ENCODE results near the gene LSM12. TPM values are rescaled to one million over a fixed set of nuclear protein-coding genes. Genes with fewer than 3 reads are reported as not detected.
"Not testable (repeated sequence)": the region's sequence is repeated elsewhere in the genome, so short reads cannot be mapped to it uniquely, and the experiment has no call there.

Gene LSM12
- total RNA-seq, 1 experiment from 2014 or later = 85.5 TPM

- Mint-ChIP-seq H3K27ac (ENCODE audit: unreplicated experiment) (no peak overlapping the region), H3K9me3 (ENCODE audit: unreplicated experiment) (no peaks in the 10 kb centered on the region), H3K4me3 (ENCODE audit: unreplicated experiment) (no peak overlapping the region), H3K4me1 (ENCODE audit: low read depth, unreplicated experiment) (no peaks in the 10 kb centered on the region), H3K27me3 (ENCODE audit: insufficient read depth, unreplicated experiment) (no peaks in the 10 kb centered on the region), H3K36me3 (ENCODE audit: insufficient read depth, unreplicated experiment) (peaks cover 4% of the 10 kb centered on the region)
- no peak for DNase-seq
- 0 out of 2 replicates have a peak, but pooled peaks cover 2% of the 10 kb centered on the region for H3K36me3 ChIP-seq (ENCODE audit: control insufficient read depth, insufficient read depth, low read length)
- no peaks in the 10 kb centered on the region for H3K9me3 ChIP-seq
- no TSS peak for BruUV-seq (replicated peaks)
- TF ChIP-seq, protein P1, sequence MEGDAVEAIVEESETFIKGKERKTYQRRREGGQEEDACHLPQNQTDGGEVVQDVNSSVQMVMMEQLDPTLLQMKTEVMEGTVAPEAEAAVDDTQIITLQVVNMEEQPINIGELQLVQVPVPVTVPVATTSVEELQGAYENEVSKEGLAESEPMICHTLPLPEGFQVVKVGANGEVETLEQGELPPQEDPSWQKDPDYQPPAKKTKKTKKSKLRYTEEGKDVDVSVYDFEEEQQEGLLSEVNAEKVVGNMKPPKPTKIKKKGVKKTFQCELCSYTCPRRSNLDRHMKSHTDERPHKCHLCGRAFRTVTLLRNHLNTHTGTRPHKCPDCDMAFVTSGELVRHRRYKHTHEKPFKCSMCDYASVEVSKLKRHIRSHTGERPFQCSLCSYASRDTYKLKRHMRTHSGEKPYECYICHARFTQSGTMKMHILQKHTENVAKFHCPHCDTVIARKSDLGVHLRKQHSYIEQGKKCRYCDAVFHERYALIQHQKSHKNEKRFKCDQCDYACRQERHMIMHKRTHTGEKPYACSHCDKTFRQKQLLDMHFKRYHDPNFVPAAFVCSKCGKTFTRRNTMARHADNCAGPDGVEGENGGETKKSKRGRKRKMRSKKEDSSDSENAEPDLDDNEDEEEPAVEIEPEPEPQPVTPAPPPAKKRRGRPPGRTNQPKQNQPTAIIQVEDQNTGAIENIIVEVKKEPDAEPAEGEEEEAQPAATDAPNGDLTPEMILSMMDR (IDR thresholded peaks at IDR 0.05; ENCODE audit: insufficient read depth in 1 of 2, low read depth in 1 of 2, low read length in 1 of 2, severe bottlenecking in 1 of 2, unreplicated experiment in 1 of 2) = no peak
- intact Hi-C loops (cut with micrococcal nuclease; ENCODE audit: unreplicated experiment) = no loop called here
- CTCF ChIA-PET = no interaction called here
- no peak overlapping the region for H3K4me3 ChIP-seq (ENCODE audit: low read depth, low read length)
- H3K4me1 ChIP-seq = no peaks in the 10 kb centered on the region
- POLR2A ChIA-PET = no interaction called here
- no peaks in the 10 kb centered on the region for H3K27me3 ChIP-seq (replicated peaks; ENCODE audit: control insufficient read depth, insufficient read depth, low read length)
These were observed 44.2 kb downstream of the LSM12 start for GRCh38 chr17:44022246-44022645.

DNA sequence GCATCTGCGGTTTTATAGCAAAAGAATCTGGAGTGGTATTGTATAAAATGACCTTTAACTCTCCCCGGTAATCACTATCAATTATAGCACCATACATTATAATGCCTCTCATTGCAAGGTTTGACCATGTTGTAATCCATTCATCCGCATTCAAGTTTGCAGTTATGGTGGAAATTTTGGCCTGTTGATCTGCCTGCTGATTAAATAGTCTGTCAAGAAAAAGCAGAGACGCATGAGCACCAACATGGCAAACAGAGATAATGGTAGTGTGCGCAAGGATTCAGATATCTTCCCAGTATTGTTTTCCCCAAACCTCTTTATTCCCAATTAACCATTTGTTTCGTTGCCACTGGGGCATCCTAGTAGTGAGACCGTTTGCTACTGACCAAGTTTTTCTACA is 45.2 kb downstream of the LSM12 start:
- intact Hi-C loops (cut with micrococcal nuclease; ENCODE audit: unreplicated experiment); H3K36me3 ChIP-seq (ENCODE audit: control insufficient read depth, insufficient read depth, low read length); H3K36me3 Mint-ChIP-seq (ENCODE audit: insufficient read depth, unreplicated experiment); CTCF ChIA-PET; H3K4me3 ChIP-seq (ENCODE audit: low read depth, low read length); POLR2A ChIA-PET; H3K4me1 Mint-ChIP-seq (ENCODE audit: low read depth, unreplicated experiment); H3K27ac Mint-ChIP-seq (ENCODE audit: unreplicated experiment); DNase-seq; H3K27me3 ChIP-seq (replicated peaks; ENCODE audit: control insufficient read depth, insufficient read depth, low read length); H3K27me3 Mint-ChIP-seq (ENCODE audit: insufficient read depth, unreplicated experiment); H3K9me3 ChIP-seq; H3K9me3 Mint-ChIP-seq (ENCODE audit: unreplicated experiment); BruUV-seq (replicated peaks); H3K4me1 ChIP-seq; H3K4me3 Mint-ChIP-seq (ENCODE audit: unreplicated experiment): not testable (repeated sequence)

DNA sequence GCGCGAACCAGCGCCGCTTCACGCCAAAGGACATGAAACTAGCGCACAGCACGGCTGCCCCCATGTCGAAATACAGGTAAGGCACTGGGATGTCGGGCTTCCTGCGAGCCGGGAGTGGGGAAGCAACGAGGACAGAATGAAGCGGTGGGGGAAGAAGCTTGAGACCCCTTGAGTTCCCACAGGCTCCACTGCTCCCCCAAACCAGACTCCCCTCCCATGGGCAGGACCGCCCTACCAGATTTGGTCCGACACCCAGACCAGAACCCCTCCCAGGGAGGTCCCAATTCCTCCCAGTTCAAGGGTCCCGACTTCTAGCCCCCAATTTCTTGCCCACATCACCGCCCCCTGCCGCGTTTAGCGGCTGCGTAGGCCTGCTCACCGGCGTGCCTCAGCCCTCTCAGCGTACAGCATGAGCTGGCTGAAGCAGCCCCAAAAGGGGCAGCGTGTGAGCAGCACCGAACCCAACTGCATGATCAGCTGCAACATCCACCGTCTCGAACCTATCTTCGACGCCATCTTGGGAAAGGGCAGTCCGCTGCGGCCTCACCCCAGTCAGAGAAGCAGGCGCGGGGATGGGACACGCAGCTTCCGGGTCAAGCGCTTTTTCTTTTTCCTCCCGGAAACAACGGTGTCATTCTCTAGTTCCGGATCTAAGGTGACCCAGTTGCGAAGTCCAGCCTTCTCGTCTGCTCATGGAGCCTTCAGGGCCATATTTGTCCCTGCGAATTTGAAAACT is 51.9 kb downstream of the LSM12 start, which contains the start of gene TMEM101:
Gene TMEM101, minus strand, starts transcription at position 527 of the 736 bp plus-strand sequence. Its CDS starts 11 bp downstream, at position 516.
- BruUV-seq (replicated peaks) = TSS peak; percentile 37
- CTCF ChIA-PET = interaction anchor here (0.6 to 0.8 kb wide), 2 partner anchors 8 to 154 kb away, joined by 3 read pairs; no protein-coding TSS in a partner anchor
- H3K27me3 Mint-ChIP-seq (ENCODE audit: insufficient read depth, unreplicated experiment) = no peaks in the 10 kb centered on the region

More for the DNA sequence above, 51.9 kb downstream of the LSM12 start, which contains the start of gene TMEM101:
- Histone ChIP-seq H3K4me3 (ENCODE audit: low read depth, low read length) (peak within 1 kb of the TSS; percentile 78), H3K36me3 (ENCODE audit: control insufficient read depth, insufficient read depth, low read length) (0 out of 2 replicates have a peak, but pooled peaks cover 2% of the 10 kb centered on the region), H3K9me3 (no peaks in the 10 kb centered on the region), H3K27me3 (replicated peaks; ENCODE audit: control insufficient read depth, insufficient read depth, low read length) (no peaks in the 10 kb centered on the region), H3K4me1 (no peaks in the 10 kb centered on the region)
- peaks cover 9% of the 10 kb centered on the region for H3K36me3 Mint-ChIP-seq (ENCODE audit: insufficient read depth, unreplicated experiment)
- intact Hi-C loops (cut with micrococcal nuclease; ENCODE audit: unreplicated experiment) = no loop called here
- POLR2A ChIA-PET = interaction anchor here (0.6 to 1.1 kb wide), 3 partner anchors 51 to 172 kb away, joined by 3 read pairs; partner anchors contain the start of genes HDAC5, LSM12 and TMUB2
- H3K4me3 Mint-ChIP-seq (ENCODE audit: unreplicated experiment) = peak within 1 kb of the TSS; percentile 97
- TF ChIP-seq, protein P1 (IDR thresholded peaks at IDR 0.05; ENCODE audit: insufficient read depth in 1 of 2, low read depth in 1 of 2, low read length in 1 of 2, severe bottlenecking in 1 of 2, unreplicated experiment in 1 of 2) = no peak
- no peaks in the 10 kb centered on the region for H3K9me3 Mint-ChIP-seq (ENCODE audit: unreplicated experiment)
- peak; percentile 93 to 94 for DNase-seq
- no peaks in the 10 kb centered on the region for H3K4me1 Mint-ChIP-seq (ENCODE audit: low read depth, unreplicated experiment)
- peak within 1 kb of the TSS; percentile 97 for H3K27ac Mint-ChIP-seq (ENCODE audit: unreplicated experiment)
